GM23248 (cell line): ENCODE data around the gene DOCK9.

Experiments
- EZH2 ChIP-seq: fragments of 200-600 bp; sonication (generic); IDR thresholded peaks from 2 replicates; pipeline ENCODE4 v1.6.1; 2018; ENCODE audit warnings: antibody characterized with exemption, mild to moderate bottlenecking; ENCODE audit not compliant: insufficient read depth, poor library complexity, severe bottlenecking
- EZH2phosphoT487 ChIP-seq: fragments of 200-600 bp; sonication (generic); IDR thresholded peaks from 2 replicates; pipeline ENCODE4 v1.6.1; 2018; ENCODE audit warnings: antibody characterized with exemption, moderate library complexity, mild to moderate bottlenecking, low read depth; ENCODE audit not compliant: insufficient read depth

DNA sequence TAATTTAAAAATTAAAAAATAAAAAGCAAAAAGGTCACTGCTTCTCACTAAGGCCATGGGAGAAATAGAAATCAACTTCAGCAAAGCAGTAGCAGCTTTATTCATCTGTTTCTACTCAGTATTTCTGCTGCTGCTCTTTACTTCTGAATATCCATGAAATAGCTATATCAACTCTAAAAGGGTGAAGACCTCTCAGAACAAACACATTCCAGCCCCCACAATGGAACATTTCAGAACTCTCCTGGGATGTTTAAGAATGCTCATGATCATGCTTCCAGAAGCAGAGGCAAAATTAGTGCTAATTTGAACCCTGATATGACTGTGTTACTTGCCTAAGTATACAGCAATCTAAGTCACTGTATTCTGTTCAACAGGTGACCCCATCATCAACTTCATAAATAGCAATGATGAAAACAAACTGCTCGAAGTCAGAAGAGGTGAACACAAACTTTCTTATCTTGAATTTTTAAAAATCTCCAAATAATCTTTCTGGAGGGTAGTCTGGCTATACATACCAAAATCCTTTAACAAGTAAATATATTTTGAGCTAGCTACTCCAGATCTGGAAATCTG, 29.6 kb upstream of the DOCK9 start:
- TF ChIP-seq EZH2: no peak
- no peak for TF ChIP-seq EZH2phosphoT487
